Activated CD4-positive, alpha-beta T cell treated with anti-CD3 and anti-CD28 coated beads, Interleukin-10, Interleukin-2, amounts not matched to agents 100 ng/mL and 50 ng/mL, durations not matched to agents 16 hours and 8 hours (primary cell): Measurements from ENCODE around the gene BMAL1.
"Not testable (repeated sequence)": the region's sequence is repeated elsewhere in the genome, so short reads cannot be mapped to it uniquely, and the experiment has no call there.

Experiments
- DNase-seq: peaks from one replicate; pipeline ENCODE4 v3.0.0-alpha.2; 2020

The BMAL1 gene

GRCh38 chr11:13391217-13391616 lies 113.6 kb downstream of the BMAL1 start:
- no peak for DNase-seq

DNA sequence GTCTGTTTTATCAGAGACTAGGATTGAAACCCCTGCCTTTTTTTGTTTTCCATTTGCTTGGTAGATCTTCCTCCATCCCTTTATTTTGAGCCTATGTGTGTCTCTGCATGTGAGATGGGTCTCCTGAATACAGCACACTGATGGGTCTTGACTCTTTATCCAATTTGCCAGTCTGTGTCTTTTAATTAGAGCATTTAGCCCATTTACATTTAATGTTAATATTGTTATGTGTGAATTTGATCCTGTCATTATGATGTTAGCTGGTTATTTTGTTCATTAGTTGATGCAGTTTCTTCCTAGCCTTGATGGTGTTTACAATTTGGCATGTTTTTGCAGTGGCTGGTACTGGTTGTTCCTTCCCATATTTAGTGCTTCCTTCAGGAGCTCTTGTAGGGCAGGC lies 120.7 kb downstream of the BMAL1 start:
- DNase-seq: not testable (repeated sequence)

DNA sequence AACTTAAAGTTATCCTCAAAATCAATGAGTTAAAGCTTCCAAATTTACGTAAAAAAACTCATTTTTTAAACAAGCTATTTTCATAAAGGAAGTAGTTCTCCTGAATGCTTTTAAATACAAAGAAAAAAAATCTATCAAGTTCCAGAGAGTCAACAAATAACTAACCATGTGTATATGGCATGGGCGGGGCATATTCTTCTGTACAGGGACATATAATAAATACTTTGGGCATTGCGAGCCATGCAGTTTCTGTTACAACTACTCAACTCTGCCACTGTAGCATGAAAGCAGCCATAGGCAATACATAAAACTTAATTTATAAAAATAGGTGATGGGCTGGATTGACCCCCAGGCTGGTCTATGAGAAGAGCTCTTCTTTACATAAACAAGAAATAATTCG lies 127.6 kb downstream of the BMAL1 start:
- no peak for DNase-seq

GRCh38 chr11:13415201-13415600 lies 137.6 kb downstream of the BMAL1 start:
- DNase-seq: no peak

DNA sequence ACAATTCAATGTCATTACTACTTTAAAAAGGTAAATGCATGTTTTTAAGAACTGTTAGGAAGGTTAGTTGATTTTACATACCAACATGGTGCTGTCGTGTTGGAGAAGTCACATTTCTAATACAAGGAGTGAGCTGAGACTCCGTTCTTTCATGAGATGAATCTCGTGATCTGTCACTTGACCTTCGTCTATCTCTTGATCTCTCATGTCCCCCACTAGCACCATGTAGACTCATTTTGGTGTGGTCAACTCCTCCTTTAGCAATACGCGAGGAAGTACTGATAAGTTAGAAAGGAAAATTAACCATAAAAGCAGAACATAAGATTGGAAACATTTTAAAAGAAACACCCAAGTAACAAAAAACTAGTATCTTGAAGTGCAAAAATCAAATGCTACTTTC lies 144.0 kb downstream of the BMAL1 start:
- no peak for DNase-seq

- no peak for DNase-seq
These were observed 145.8 kb downstream of the BMAL1 start for GRCh38 chr11:13423372-13423771.

DNA sequence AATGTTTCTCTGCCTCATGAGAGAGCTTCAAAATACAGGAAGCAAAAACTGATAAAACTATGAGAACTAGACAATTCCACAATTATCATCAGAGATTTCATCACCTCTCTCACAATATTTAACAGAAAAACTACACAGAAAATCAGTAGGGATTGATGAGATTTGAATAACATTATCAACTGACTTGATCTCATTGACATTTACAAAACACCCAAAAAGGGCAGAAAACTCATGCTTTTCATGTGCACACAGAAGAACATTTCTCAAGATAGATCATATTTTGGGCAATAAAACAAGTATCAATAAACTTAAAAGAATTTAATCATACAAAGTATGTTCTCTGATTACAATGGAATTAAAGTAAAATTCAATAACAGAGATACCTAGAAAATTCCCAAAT lies 149.8 kb downstream of the BMAL1 start:
- no peak for DNase-seq

DNA sequence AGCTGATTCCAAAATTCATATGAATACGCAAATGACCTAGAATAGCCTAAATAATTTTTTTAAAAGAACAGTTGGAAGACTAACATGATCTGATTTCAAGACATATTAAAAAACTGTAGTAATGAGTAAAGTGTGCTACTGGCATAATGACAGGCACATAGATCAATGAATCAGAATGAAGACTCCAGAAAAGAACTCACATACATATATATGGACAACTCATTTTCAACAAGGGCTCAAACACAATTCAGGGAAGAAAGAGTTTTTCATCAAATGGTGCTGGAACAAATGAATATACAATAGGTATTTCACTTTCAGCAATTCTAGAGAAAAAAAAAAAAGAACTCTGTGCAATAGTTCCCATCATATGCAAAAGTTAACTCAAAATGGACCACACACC lies 151.7 kb downstream of the BMAL1 start:
- DNase-seq: no peak

DNA sequence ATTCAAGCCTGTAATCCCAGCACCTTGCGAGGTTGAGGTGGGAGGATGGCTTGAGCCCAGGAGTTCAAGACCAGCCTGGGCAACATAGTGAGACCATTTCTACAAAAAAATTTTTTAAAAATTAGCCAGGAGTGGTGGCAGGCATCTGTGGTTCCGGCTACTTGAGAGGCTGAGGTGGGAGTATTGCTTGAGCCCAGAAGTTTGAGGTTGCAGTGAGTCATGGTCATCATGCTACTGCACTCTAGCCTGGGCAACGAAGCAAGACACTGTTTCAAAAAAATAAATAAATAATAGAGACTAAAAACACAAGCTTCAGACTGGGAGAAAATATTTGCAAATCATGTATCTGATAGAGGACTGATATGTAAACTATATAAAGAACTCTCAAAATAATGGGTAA lies 152.2 kb downstream of the BMAL1 start:
- no peak for DNase-seq

GRCh38 chr11:13433437-13433836 lies 155.8 kb downstream of the BMAL1 start:
- no peak for DNase-seq

- no peak for DNase-seq
These were observed 156.9 kb downstream of the BMAL1 start for GRCh38 chr11:13434247-13435205.

GRCh38 chr11:13436836-13437235 lies 159.2 kb downstream of the BMAL1 start:
- DNase-seq: not testable (repeated sequence)
